ENCODE data around the gene FAM107A. TPM values are rescaled to one million over a fixed set of nuclear protein-coding genes. Genes with fewer than 3 reads are reported as not detected.

FAM107A gene
- total RNA-seq, 3 donors from 2014 or later = not detected

DNA sequence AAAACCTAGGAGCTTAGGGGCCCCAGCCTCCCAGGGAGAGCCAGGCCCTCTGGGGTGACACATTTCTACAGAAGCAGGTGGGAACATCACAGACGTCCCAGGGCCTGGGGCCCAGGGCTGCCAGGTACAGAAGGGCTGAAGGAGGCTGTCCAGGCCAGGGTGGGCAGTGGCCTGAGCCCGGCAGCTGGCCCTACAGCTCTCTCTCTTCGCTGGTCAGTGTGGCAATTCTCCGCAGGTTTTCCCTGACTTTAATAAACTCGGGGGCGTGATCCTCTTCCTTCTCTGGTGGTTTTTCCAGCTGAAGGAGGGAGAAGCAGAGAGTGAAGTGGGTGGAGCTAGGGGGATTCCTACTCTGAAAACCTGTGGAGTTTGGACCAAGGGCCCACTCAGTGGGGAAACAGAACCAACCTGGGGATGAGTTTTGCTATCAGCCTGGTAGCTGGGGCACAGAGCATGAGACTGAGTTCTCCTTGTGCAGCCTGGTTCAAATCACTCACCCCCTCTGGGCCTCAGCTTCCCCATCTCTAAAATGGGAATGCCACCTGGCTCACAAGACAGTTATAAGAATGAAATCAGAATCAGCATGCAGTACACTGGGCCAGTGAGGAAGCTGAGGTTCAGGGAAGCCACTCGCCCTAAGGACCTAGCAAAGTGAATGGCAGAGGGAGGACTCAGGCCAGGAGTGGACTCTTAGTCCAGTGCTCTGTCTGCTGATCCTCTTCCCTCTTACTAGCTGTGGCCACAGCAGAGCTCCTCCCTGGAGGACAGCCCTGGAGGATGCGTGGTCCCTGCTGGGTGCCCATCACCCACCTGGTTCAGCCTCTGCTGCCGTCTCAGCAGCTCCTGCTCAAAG is 10.6 kb downstream of the FAM107A start:
- Mint-ChIP-seq H3K27me3 (ENCODE audit: low read depth) (no peaks in the 10 kb centered on the region), H3K4me1 (ENCODE audit: low read depth) (peaks cover 6% of the 10 kb centered on the region), H3K4me3 (no peak overlapping the region), H3K9me3 (peaks cover 5% of the 10 kb centered on the region), H3K36me3 (ENCODE audit: insufficient read depth) (no peaks in the 10 kb centered on the region)
- DNase-seq = no peak
- no peak for ATAC-seq

DNA sequence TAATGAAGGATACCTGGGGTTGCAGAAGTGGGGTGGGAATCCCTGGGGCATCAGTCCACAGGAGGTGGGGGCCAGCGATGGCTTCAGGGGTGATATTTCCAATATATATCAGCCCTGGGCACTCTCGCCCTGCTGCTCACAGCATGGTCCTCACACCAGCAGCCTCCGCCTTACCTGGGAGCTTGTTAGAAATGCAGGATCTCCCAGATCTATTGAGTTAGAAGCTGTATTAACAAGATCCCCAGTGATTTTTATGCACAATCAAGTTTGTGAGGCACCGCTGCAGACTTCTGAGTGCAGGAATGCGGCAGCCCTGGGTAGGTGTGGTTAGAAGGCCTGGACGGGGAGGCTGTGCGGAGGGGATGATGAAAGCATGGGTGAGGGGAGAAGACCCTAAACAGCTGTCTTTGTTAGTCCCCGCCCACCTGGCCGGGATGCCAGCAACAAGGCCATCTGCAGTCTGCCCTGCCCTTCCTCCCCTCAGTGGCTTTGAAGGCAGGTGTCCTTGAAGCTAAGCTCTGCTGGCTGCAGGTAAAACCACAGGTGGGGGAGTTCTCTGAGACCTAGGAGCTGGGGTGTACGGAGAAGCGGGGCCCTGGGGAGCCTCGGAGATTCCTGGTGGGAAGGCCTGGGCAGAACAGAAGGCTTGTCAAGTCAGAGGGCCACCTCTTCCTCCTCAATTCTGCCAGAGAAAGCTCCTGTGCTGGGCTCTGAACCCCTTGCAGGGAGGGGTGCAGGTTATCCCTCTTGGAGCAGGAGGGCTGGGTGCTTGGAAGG is 11.4 kb downstream of the FAM107A start:
- H3K4me1 Mint-ChIP-seq (ENCODE audit: low read depth) = peaks cover 6% of the 10 kb centered on the region
- peaks cover 5% of the 10 kb centered on the region for H3K9me3 Mint-ChIP-seq
- DNase-seq = no peak
- no peaks in the 10 kb centered on the region for H3K36me3 Mint-ChIP-seq (ENCODE audit: insufficient read depth)
- H3K4me3 Mint-ChIP-seq = no peak overlapping the region
- ATAC-seq = no peak
- H3K27me3 Mint-ChIP-seq (ENCODE audit: low read depth) = no peaks in the 10 kb centered on the region

DNA sequence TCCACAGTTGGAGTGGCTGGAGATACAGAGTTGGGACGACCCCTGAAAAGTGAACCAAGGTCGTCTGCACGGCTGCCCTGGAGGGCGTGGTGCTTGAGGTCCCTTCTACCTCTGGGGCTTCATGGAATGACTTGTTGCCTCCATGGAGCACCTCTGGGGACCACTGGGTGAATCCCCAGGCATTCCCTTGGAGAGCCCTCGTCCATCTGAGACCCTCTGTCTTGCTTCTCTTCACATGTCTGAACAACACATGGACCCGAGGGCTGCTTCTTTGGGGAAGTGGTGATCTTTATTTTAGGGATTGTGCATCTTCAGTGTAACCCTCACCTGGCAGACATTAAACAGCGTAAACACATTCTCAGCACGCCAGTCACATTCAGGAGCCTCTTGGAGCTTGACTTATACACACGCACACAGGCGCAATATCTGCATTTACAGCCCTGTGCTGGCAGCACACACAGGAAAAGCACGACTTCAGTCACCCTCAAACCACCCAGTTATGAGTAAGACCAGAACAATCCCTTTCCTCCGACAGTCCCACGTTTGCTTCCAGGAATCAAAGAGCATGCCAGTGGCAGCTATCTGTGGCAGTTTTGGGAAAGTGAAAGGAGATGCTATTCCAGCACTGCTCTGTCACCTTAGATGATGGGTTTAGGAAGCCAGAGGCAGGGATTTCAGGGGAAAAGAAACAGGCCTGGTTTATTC is 12.6 kb downstream of the FAM107A start:
- ATAC-seq (no peak), DNase-seq (no peak)
- no peaks in the 10 kb centered on the region for H3K27me3 Mint-ChIP-seq (ENCODE audit: low read depth)
- peaks cover 6% of the 10 kb centered on the region for H3K4me1 Mint-ChIP-seq (ENCODE audit: low read depth)
- H3K9me3 Mint-ChIP-seq = peaks cover 5% of the 10 kb centered on the region
- no peaks in the 10 kb centered on the region for H3K36me3 Mint-ChIP-seq (ENCODE audit: insufficient read depth)
- no peak overlapping the region for H3K4me3 Mint-ChIP-seq

DNA sequence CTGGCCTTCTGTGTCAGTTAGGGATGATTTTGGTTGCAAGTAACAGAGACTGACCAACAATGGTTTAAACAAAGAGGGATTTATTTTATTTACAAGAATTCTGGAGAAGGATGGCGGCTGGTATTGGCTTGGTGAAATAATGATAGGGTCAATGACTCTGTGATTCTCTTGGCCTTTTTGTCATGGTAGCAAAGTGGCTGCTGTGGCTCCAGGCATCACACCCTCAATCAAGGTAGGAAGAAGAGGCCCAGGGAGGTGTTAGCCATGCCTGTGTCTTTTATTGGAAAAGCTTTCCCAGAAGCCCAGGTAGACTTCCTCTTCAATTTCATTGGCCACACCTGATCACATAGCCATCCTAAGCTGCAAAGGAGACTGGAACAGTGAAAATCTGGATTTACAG is 13.1 kb downstream of the FAM107A start:
- Mint-ChIP-seq H3K9me3 (peaks cover 5% of the 10 kb centered on the region), H3K36me3 (ENCODE audit: insufficient read depth) (no peaks in the 10 kb centered on the region), H3K4me3 (no peak overlapping the region), H3K4me1 (ENCODE audit: low read depth) (peaks cover 5% of the 10 kb centered on the region), H3K27me3 (ENCODE audit: low read depth) (no peaks in the 10 kb centered on the region)
- DNase-seq (no peak), ATAC-seq (no peak)

DNA sequence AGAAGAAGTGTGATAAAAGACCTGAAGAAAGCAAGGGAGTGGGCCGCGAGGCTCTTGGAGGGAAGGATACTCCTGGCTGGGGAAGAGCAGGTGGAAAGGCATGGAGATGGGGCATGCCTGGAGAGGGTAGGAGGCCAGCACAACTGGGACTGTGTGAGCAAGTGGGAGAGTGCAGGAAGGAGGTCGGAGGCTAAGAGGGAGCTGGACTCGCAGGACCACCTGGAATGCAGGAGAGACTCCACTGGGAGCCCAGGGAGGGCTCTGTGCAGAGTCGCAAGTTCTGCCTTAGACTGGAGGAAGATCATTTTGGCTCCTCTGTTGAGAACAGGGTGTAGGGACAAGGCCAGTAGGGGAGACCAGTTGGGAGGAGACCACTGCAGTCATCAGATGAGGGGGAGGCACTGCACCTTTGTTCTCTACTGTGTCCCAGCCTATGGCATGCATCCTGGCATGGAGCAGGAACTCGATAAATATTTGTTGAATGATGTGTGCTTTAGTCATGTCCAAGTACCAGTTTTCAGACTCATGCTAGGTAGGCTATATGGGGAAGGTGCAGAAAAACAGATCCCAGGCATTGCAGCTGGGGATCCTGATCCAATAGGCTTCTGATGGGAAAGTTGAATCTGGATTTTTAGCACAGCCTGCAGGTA is 13.7 kb downstream of the FAM107A start:
- H3K9me3 Mint-ChIP-seq = peaks cover 5% of the 10 kb centered on the region
- no peak for ATAC-seq
- no peak for DNase-seq
- H3K36me3 Mint-ChIP-seq (ENCODE audit: insufficient read depth) = no peaks in the 10 kb centered on the region
- H3K27me3 Mint-ChIP-seq (ENCODE audit: low read depth) = peaks cover 2% of the 10 kb centered on the region
- no peaks in the 10 kb centered on the region for H3K4me1 Mint-ChIP-seq (ENCODE audit: low read depth)
- H3K4me3 Mint-ChIP-seq = no peak overlapping the region

DNA sequence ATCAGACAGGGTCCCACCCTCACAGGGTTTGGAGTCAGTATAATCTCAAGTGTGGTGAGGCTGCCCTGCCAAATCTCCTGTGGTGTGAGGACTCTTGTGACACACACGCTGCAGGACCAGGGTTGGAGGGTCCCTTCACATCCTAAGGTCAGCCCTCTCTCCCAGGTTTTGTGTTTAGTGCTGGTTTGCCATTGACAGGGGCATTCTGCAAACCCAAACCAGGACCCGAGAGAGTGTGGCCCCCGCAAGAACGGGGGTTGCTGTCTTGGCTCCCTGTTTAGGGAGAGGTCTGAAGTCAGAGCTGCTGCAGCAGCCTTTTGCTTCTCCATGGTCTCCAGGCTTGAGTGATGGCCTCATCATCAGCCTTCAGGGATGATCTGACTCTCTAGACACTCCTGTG is 14.7 kb downstream of the FAM107A start:
- ATAC-seq (no peak), DNase-seq (no peak)
- Mint-ChIP-seq H3K4me3 (no peak overlapping the region), H3K36me3 (ENCODE audit: insufficient read depth) (no peaks in the 10 kb centered on the region), H3K4me1 (ENCODE audit: low read depth) (no peaks in the 10 kb centered on the region), H3K27me3 (ENCODE audit: low read depth) (peaks cover 3% of the 10 kb centered on the region), H3K9me3 (peaks cover 5% of the 10 kb centered on the region)

DNA sequence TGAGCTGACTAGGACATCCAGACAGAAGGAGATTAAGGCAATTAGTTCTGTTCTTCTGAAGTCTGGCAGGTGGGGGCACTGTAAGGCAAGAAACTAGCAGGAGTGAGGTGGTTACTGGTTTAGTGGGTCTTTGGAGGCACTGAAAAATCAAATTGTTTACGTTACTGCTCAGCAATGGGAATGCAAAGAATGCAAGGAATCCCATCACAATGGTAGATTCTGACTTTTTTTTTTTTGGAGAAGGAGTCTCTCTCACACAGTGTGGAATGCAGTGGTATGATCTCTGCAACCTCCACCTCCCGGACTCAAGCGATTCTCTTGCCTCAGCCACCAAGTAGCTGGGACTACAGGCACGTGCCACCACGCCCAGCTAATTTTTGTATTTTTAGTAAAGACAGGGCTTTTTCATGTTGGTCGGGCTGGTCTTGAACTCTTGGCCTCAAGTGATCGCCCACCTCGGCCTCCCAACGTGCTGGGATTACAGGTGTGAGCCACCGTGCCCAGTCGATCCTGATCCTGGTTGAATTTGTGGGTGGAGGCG is 16.4 kb downstream of the FAM107A start:
- ATAC-seq (no peak), DNase-seq (no peak)
- peaks cover 6% of the 10 kb centered on the region for H3K27me3 Mint-ChIP-seq (ENCODE audit: low read depth)
- peaks cover 5% of the 10 kb centered on the region for H3K9me3 Mint-ChIP-seq
- no peaks in the 10 kb centered on the region for H3K4me1 Mint-ChIP-seq (ENCODE audit: low read depth)
- H3K36me3 Mint-ChIP-seq (ENCODE audit: insufficient read depth) = no peaks in the 10 kb centered on the region
- H3K4me3 Mint-ChIP-seq = no peak overlapping the region

DNA sequence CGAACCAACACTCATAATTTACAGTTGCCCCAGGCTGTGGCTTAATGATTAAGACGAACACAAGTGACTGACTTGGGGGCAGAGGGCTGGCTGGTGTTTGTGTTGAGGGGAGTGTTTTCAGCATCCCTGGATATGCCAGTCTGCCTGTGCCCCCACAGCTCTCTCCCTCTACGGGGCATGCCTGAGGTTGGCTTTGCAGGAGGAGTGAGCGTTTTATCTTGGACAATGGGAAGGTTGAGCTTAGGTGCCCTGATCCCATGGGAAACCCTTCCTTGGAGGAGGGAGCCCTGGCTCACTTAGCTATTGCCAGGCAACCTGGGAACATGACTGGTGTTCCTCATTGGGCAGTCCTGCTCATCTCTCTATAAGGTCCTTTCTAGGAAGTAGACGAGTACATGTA is 17.6 kb downstream of the FAM107A start:
- Mint-ChIP-seq H3K4me3 (no peak overlapping the region), H3K27me3 (ENCODE audit: low read depth) (peaks cover 6% of the 10 kb centered on the region), H3K4me1 (ENCODE audit: low read depth) (no peaks in the 10 kb centered on the region), H3K36me3 (ENCODE audit: insufficient read depth) (no peaks in the 10 kb centered on the region), H3K9me3 (peaks cover 5% of the 10 kb centered on the region)
- ATAC-seq (no peak), DNase-seq (no peak)

DNA sequence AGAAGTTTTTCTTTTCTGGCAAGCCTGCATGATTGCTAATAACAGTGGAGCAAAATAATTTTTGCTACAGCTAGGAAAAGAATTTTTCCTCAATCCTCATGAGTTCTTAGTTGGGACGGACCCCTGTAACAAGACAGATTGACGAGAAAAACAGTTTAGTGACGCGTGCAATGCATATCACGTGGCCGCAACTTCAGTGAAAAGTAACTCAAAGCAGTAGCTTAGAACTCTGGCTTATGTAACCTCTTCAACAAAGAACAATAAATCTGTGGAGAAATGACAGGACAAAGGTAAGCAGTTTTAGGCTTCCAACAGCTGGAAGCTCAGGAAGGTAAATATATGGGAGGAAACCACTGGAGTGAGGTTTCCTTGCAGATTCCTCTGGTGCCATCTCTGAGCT is 19.7 kb downstream of the FAM107A start:
- Mint-ChIP-seq H3K9me3 (no peaks in the 10 kb centered on the region), H3K27me3 (ENCODE audit: low read depth) (peaks cover 6% of the 10 kb centered on the region), H3K36me3 (ENCODE audit: insufficient read depth) (peaks cover 2% of the 10 kb centered on the region), H3K4me3 (no peak overlapping the region), H3K4me1 (ENCODE audit: low read depth) (no peaks in the 10 kb centered on the region)
- ATAC-seq (no peak), DNase-seq (no peak)

DNA sequence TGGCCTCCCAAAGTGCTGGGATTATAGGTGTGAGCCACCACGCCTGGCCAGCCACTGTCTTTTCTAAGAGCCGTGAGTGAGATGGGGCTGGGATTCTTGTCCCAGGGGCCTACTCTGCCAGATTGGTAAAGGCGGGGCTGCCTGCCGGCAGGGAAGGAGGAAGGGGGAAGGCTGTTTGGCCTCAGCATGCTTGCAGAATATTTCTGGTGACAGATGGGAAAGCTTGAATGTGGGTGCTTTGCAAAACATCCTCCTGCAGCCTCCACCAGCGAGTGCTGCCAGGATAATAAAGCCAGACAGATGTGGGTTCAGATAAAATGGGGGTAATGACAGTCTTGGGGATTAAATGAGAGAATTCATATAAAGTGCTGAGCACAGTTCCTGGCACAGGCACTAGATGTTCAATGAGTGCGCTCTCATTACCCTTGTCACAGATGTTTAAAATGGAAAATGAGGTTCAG is 20.4 kb downstream of the FAM107A start:
- no peaks in the 10 kb centered on the region for H3K4me1 Mint-ChIP-seq (ENCODE audit: low read depth)

DNA sequence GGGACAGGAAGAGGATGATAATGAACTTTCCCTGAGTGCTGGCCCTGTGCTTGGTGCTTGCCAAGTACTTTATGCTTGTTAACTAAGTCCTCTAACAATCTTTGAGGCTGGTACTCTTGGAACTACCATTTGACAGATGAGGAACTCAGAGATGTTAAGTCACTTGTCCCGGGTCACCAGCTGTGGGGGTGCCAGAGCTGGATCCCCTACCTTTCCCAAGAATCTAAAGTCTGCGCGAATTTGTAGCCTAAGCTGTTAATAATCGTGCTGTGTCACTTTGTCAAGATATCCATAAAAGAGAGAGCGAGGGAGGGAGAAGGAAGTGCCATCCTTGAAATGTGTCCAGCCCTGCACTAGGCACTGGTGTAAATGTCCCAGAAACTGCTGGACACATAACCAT is 21.2 kb downstream of the FAM107A start:
- Mint-ChIP-seq H3K27me3 (ENCODE audit: low read depth) (peaks cover 6% of the 10 kb centered on the region), H3K4me3 (no peak overlapping the region), H3K9me3 (peaks cover 8% of the 10 kb centered on the region), H3K36me3 (ENCODE audit: insufficient read depth) (peaks cover 2% of the 10 kb centered on the region), H3K4me1 (ENCODE audit: low read depth) (no peaks in the 10 kb centered on the region)
- DNase-seq = no peak
- no peak for ATAC-seq

More for the DNA sequence above, 20.4 kb downstream of the FAM107A start:
- H3K36me3 Mint-ChIP-seq (ENCODE audit: insufficient read depth) = peaks cover 2% of the 10 kb centered on the region
- ATAC-seq = no peak
- H3K9me3 Mint-ChIP-seq = peaks cover 4% of the 10 kb centered on the region
- H3K4me3 Mint-ChIP-seq = no peak overlapping the region
- DNase-seq = no peak
- H3K27me3 Mint-ChIP-seq (ENCODE audit: low read depth) = peaks cover 6% of the 10 kb centered on the region

DNA sequence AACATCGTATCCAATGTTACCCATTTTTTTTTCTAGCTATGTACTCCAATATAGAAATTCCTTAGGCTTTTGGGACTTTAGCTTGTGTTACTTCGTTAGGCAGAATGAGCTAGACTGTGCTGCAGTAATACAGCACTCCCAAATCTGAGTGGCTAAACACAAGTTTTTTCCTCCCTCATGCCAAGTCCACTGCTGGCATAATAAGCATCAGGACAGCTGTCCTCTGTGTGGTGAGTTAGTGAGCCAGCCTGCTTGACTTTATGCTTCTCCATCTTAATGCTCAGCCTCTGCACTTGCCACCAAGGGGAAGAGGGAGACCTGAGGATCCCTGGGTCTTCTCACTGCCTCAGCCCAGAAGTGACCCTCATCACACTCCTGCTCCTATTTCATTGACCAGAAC is 22.0 kb downstream of the FAM107A start:
- no peak overlapping the region for H3K4me3 Mint-ChIP-seq
- peaks cover 8% of the 10 kb centered on the region for H3K9me3 Mint-ChIP-seq
- DNase-seq = no peak
- H3K4me1 Mint-ChIP-seq (ENCODE audit: low read depth) = no peaks in the 10 kb centered on the region
- H3K36me3 Mint-ChIP-seq (ENCODE audit: insufficient read depth) = peaks cover 2% of the 10 kb centered on the region
- H3K27me3 Mint-ChIP-seq (ENCODE audit: low read depth) = peaks cover 6% of the 10 kb centered on the region
- ATAC-seq = no peak

DNA sequence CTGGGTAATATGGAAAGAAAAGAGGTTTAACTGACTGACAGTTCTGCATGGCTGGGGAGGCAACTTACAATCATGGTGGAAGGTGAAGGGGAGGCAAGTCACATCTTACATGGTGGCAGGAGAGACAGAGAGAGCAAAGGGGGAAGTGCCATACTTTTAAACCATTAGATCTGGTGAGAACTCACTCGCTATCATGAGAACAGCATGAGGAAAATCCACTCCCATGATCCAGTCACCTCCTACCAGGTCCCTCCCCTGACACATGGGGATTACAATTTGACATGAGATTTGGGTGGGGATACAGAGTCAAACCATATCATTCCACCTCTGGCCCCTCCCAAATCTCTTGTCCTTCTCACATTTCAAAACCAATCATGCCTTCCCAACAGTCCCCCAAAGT is 24.2 kb downstream of the FAM107A start:
- DNase-seq (no peak), ATAC-seq (no peak)
- Mint-ChIP-seq H3K4me1 (ENCODE audit: low read depth) (no peaks in the 10 kb centered on the region), H3K36me3 (ENCODE audit: insufficient read depth) (peaks cover 2% of the 10 kb centered on the region), H3K4me3 (no peak overlapping the region), H3K9me3 (peaks cover 8% of the 10 kb centered on the region), H3K27me3 (ENCODE audit: low read depth) (peaks cover 3% of the 10 kb centered on the region)

Measured in activated T-cell treated with anti-CD3 and anti-CD28 coated beads, Interleukin-2, amount 50 U/mL, for 4 hours (primary cell).